ENCODE measurements around the gene CARD10.

CARD10 gene

DNA sequence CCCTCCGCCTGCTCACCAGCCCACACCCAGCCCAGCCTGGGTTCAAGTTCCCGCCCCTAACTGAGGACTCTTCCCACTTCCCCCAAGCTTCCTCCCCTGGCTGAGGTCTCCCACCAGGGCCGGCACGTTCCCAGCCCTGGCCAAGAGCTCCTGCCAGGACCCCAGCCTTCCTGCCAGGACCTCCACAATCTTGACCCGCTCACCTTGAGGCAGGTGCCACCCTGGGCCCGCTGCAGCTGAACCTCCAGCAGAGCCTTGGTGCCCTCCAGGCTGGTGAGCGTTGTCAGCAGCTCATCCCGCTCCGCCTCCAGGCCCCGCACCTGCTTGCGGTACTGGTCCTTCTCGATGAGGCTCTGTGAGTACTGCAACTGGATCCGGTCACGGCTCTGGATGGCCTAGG is 13.2 kb downstream of the CARD10 start:
- no peaks in the 10 kb centered on the region for H3K27me3 ChIP-seq (ENCODE audit: insufficient read depth, low read depth, severe bottlenecking)
- H3K36me3 ChIP-seq, result peaks cover 25% of the 10 kb centered on the region
- TF ChIP-seq, protein P1, sequence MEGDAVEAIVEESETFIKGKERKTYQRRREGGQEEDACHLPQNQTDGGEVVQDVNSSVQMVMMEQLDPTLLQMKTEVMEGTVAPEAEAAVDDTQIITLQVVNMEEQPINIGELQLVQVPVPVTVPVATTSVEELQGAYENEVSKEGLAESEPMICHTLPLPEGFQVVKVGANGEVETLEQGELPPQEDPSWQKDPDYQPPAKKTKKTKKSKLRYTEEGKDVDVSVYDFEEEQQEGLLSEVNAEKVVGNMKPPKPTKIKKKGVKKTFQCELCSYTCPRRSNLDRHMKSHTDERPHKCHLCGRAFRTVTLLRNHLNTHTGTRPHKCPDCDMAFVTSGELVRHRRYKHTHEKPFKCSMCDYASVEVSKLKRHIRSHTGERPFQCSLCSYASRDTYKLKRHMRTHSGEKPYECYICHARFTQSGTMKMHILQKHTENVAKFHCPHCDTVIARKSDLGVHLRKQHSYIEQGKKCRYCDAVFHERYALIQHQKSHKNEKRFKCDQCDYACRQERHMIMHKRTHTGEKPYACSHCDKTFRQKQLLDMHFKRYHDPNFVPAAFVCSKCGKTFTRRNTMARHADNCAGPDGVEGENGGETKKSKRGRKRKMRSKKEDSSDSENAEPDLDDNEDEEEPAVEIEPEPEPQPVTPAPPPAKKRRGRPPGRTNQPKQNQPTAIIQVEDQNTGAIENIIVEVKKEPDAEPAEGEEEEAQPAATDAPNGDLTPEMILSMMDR (IDR thresholded peaks at IDR 0.05; ENCODE audit: low read depth, low read length), result no peak
- H3K4me3 ChIP-seq (ENCODE audit: low read depth, low read length), result no peak overlapping the region
- no peak for DNase-seq
- no peaks in the 10 kb centered on the region for H3K9me3 ChIP-seq (ENCODE audit: severe bottlenecking)
- no peak overlapping the region for H3K27ac ChIP-seq

DNA sequence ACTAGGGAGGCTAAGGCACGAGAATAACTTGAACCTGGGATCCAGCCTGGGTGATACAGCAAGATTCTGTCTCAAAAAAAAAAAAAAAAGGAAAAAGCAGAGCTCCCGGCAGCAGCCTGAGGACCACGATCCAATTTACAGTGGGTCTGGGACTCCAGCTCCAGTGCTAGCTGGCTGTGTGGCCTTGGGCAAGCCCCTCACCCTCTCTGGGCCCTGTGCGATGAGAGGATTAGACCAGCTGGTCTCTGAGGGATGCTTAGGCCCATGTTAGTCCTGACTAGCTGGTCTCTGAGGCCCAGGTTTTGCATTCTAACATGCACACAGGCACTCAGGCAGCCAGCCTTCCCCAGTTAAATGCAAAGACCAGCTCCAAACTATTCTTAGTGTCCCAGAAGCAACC is 13.7 kb downstream of the CARD10 start:
- H3K36me3 ChIP-seq, result peaks cover 25% of the 10 kb centered on the region
- H3K9me3 ChIP-seq (ENCODE audit: severe bottlenecking), result no peaks in the 10 kb centered on the region
- H3K27ac ChIP-seq, result no peak overlapping the region
- TF ChIP-seq, protein P1 (IDR thresholded peaks at IDR 0.05; ENCODE audit: low read depth, low read length), result no peak
- no peak for DNase-seq
- H3K27me3 ChIP-seq (ENCODE audit: insufficient read depth, low read depth, severe bottlenecking), result no peaks in the 10 kb centered on the region
- no peak overlapping the region for H3K4me3 ChIP-seq (ENCODE audit: low read depth, low read length)

DNA sequence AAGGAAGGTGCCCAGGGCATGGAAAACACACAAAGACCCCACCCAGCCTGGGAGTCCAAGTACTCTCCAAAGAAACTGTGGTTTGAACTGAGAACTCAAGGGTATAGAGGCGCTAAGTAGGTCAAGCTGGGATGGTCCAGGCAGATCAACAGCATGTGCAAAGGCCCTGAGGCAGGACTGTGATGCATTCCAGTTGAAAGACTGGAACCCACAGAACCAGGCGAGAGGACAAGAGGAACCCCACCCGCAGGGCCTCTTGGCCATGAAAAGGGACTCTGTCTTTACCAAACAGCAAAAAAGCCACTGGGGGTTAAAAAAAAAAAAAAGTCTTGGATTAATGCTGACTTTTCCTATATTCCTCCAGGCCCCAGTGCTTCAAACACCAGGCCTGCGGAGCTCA is 14.3 kb downstream of the CARD10 start:
- Histone ChIP-seq H3K9me3 (ENCODE audit: severe bottlenecking) (no peaks in the 10 kb centered on the region), H3K27ac (no peak overlapping the region), H3K4me3 (ENCODE audit: low read depth, low read length) (no peak overlapping the region), H3K36me3 (peaks cover 25% of the 10 kb centered on the region), H3K27me3 (ENCODE audit: insufficient read depth, low read depth, severe bottlenecking) (no peaks in the 10 kb centered on the region)
- TF ChIP-seq, protein P1 (IDR thresholded peaks at IDR 0.05; ENCODE audit: low read depth, low read length), result no peak
- no peak for DNase-seq

DNA sequence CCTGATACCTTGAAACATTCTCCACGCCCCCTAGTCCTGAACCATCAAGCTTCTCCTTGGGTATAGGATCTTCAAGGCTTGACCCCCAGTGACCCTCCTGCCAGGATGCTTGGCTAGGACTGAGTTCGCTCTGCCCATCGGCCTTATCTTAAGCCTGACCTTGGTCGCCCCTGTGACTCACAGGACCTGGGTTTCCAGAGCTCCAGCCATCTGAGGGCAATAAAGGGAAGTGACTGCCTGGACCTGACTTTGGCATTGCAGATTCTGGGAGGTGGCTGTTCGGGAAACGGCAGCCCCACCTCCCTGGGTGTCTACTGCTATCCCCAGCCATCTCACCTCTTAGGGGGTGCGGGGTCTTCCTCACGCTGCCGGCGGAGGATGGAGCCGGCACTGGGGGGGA is 15.4 kb downstream of the CARD10 start:
- Histone ChIP-seq H3K36me3 (peaks cover 25% of the 10 kb centered on the region), H3K27ac (no peak overlapping the region), H3K4me3 (ENCODE audit: low read depth, low read length) (no peak overlapping the region), H3K27me3 (ENCODE audit: insufficient read depth, low read depth, severe bottlenecking) (no peaks in the 10 kb centered on the region), H3K9me3 (ENCODE audit: severe bottlenecking) (no peaks in the 10 kb centered on the region)
- TF ChIP-seq, protein P1 (IDR thresholded peaks at IDR 0.05; ENCODE audit: low read depth, low read length), result no peak
- DNase-seq, result peak; percentile 37

DNA sequence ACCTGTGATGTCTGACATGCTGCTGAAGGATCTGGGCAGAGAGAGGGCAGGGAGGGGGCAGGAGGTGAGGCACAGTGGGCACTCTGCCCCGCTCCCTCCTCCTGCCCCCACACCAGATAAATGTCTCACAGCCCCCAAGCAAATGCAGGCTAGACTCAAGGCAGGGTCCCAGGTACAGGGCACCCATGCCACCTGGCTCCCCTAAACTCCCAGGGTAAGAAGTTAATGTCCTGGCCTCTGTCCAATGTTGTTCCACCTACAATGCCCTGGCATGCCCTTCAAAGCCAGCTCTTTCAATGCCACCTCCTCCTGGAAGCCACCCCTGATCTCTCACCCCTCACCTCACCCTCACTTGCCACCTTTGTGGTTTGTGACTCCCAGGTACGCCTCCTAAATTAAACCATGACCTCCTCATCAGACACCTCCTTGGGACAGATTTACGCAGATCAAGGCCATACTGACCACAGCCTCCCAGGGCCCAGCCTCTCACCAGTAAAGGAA is 16.0 kb downstream of the CARD10 start:
- no peak for DNase-seq
- TF ChIP-seq, protein P1 (IDR thresholded peaks at IDR 0.05; ENCODE audit: low read depth, low read length), result no peak
- H3K9me3 ChIP-seq (ENCODE audit: severe bottlenecking), result no peaks in the 10 kb centered on the region
- H3K27me3 ChIP-seq (ENCODE audit: insufficient read depth, low read depth, severe bottlenecking), result no peaks in the 10 kb centered on the region
- peaks cover 23% of the 10 kb centered on the region for H3K36me3 ChIP-seq
- no peak overlapping the region for H3K4me3 ChIP-seq (ENCODE audit: low read depth, low read length)
- H3K27ac ChIP-seq, result no peak overlapping the region
